Measurements from ENCODE around the gene CEACAM6.
A peak's percentile ranks its signal among the peaks of the same experiment; 100 is the strongest.
"Not testable (repeated sequence)": the region's sequence is repeated elsewhere in the genome, so short reads cannot be mapped to it uniquely, and the experiment has no call there.

The CEACAM6 gene

GRCh38 chr19:41755328-41755913, at the start of gene CEACAM6:
Gene CEACAM6, plus strand, starts transcription at chr19:41755530. Its CDS starts 109 bp downstream, at chr19:41755639.
- no peak for DNase-seq (ENCODE audit: low read depth, low spot score)

- peak; percentile 37 for DNase-seq (ENCODE audit: low read depth, low spot score)
These were observed 48.4 kb upstream of the CEACAM6 start for GRCh38 chr19:41706741-41707501.

GRCh38 chr19:41707502-41707812, 47.9 kb upstream of the CEACAM6 start:
- DNase-seq (ENCODE audit: low read depth, low spot score) = no peak

- no peak for DNase-seq (ENCODE audit: low read depth, low spot score)
These were observed 47.4 kb upstream of the CEACAM6 start for GRCh38 chr19:41707871-41708371.

GRCh38 chr19:41708481-41708880, 46.8 kb upstream of the CEACAM6 start, which contains the start of gene CEACAM5:
Gene CEACAM5, plus strand, starts transcription at chr19:41708626. Its CDS starts 106 bp downstream, at chr19:41708732.
- no peak for DNase-seq (ENCODE audit: low read depth, low spot score)

GRCh38 chr19:41709516-41709915, 45.8 kb upstream of the CEACAM6 start:
- not testable (repeated sequence) for DNase-seq (ENCODE audit: low read depth, low spot score)

GRCh38 chr19:41709951-41710645, 45.2 kb upstream of the CEACAM6 start:
- no peak for DNase-seq (ENCODE audit: low read depth, low spot score)

- no peak for DNase-seq (ENCODE audit: low read depth, low spot score)
These were observed 43.7 kb upstream of the CEACAM6 start for GRCh38 chr19:41711376-41712261.

- DNase-seq (ENCODE audit: low read depth, low spot score) = no peak
These were observed 40.7 kb upstream of the CEACAM6 start for GRCh38 chr19:41714598-41714997.

- no peak for DNase-seq (ENCODE audit: low read depth, low spot score)
These were observed 36.6 kb upstream of the CEACAM6 start for GRCh38 chr19:41718761-41719160.

GRCh38 chr19:41720103-41720502, 35.2 kb upstream of the CEACAM6 start:
- no peak for DNase-seq (ENCODE audit: low read depth, low spot score)

- no peak for DNase-seq (ENCODE audit: low read depth, low spot score)
These were observed 28.8 kb upstream of the CEACAM6 start for GRCh38 chr19:41726493-41726892.

GRCh38 chr19:41734156-41734555, 21.2 kb upstream of the CEACAM6 start:
- no peak for DNase-seq (ENCODE audit: low read depth, low spot score)

- no peak for DNase-seq (ENCODE audit: low read depth, low spot score)
These were observed 20.7 kb upstream of the CEACAM6 start for GRCh38 chr19:41734585-41734984.

GRCh38 chr19:41735071-41735600, 20.2 kb upstream of the CEACAM6 start:
- no peak for DNase-seq (ENCODE audit: low read depth, low spot score)

- DNase-seq (ENCODE audit: low read depth, low spot score) = no peak
These were observed 16.0 kb upstream of the CEACAM6 start for GRCh38 chr19:41739361-41739760.

- no peak for DNase-seq (ENCODE audit: low read depth, low spot score)
These were observed 14.7 kb upstream of the CEACAM6 start for GRCh38 chr19:41740415-41741243.

- no peak for DNase-seq (ENCODE audit: low read depth, low spot score)
These were observed 14.1 kb upstream of the CEACAM6 start for GRCh38 chr19:41741244-41741554.

GRCh38 chr19:41744850-41745249, 10.5 kb upstream of the CEACAM6 start:
- DNase-seq (ENCODE audit: low read depth, low spot score) = no peak

- no peak for DNase-seq (ENCODE audit: low read depth, low spot score)
These were observed 9.6 kb upstream of the CEACAM6 start for GRCh38 chr19:41745756-41746155.

All from activated naive CD8-positive, alpha-beta T cell treated with anti-CD3 and anti-CD28 coated beads, Interleukin-2, amount 50 U/mL, for 16 hours (primary cell).